Stimulated activated naive CD8-positive, alpha-beta T cell treated with anti-CD3 and anti-CD28 coated beads, Interleukin-15, amount 100 ng/mL, for 72 hours (primary cell): ENCODE results near the gene RAE1.

Experiments used
- ATAC-seq: fragments of 150-1000 bp; cut with Tn5 transposase; 2 replicates; pipeline ENCODE4 v1.10.0; 2021; ENCODE audit warnings: mild to moderate bottlenecking, moderate library complexity
- DNase-seq, 2 donors: peaks; one replicate each; pipeline ENCODE4 v3.0.0; 2021 to 2022
- H3K27ac Mint-ChIP-seq, 2 donors: one replicate each; pipeline ENCODE4 v1.8.0; 2022; ENCODE audit warnings: mild to moderate bottlenecking in 2 of 2, mixed read lengths in 2 of 2, moderate library complexity in 2 of 2
- H3K27me3 Mint-ChIP-seq: one replicate; pipeline ENCODE4 v1.8.0; 2022; ENCODE audit warnings: mixed read lengths
- H3K4me1 Mint-ChIP-seq: one replicate; pipeline ENCODE4 v1.8.0; 2022; ENCODE audit warnings: mild to moderate bottlenecking, mixed read lengths
- H3K4me3 Mint-ChIP-seq, 2 donors: one replicate each; pipeline ENCODE4 v1.8.0; 2022; ENCODE audit warnings: mild to moderate bottlenecking in 2 of 2, mixed read lengths in 2 of 2, moderate library complexity in 1 of 2
- H3K9me3 Mint-ChIP-seq, 2 donors: one replicate each; pipeline ENCODE4 v1.8.0; 2022; ENCODE audit warnings: mixed read lengths in 2 of 2

The RAE1 gene

DNA sequence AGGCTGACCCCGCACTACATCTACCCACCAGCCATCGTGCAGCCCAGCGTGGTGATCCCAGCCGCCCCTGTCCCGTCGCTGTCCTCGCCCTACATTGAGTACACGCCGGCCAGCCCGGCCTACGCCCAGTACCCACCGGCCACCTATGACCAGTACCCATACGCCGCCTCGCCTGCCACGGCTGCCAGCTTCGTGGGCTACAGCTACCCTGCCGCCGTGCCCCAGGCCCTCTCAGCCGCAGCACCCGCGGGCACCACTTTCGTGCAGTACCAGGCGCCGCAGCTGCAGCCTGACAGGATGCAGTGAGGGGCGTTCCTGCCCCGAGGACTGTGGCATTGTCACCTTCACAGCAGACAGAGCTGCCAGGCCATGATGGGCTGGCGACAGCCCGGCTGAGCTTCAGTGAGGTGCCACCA lies 56.5 kb downstream of the RAE1 start:
- no peak for ATAC-seq
- H3K9me3 Mint-ChIP-seq = no peaks in the 10 kb centered on the region
- no peak overlapping the region for H3K4me3 Mint-ChIP-seq
- no peak overlapping the region for H3K27ac Mint-ChIP-seq
- H3K4me1 Mint-ChIP-seq = peaks cover 78% of the 10 kb centered on the region
- DNase-seq = no peak
- no peaks in the 10 kb centered on the region for H3K27me3 Mint-ChIP-seq

DNA sequence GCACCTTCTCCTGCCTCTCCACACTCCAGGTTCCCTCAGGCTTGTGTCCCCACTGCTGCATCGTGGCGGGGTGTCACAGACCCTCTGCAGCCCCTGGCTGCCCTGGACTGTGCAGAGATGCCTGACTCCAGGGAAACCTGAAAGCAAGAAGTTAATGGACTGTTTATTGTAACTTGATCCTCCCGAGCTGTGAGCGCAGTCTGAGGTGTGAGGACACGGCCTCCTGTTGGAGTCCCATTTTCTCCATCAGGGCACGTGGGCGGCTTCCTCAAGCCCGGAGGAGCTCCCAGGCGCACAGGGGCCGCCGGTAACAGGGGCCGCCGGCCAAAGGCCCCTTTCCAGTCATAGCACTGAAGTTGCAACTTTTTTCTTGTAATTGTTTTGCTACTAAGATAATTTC lies 57.1 kb downstream of the RAE1 start:
- Mint-ChIP-seq H3K9me3 (no peaks in the 10 kb centered on the region), H3K4me1 (peaks cover 74% of the 10 kb centered on the region), H3K27ac (no peak overlapping the region), H3K27me3 (no peaks in the 10 kb centered on the region), H3K4me3 (no peak overlapping the region)
- ATAC-seq (no peak), DNase-seq (no peak)

GRCh38 chr20:57408536-57409233 lies 57.6 kb downstream of the RAE1 start:
- Mint-ChIP-seq H3K4me1 (peaks cover 69% of the 10 kb centered on the region), H3K27me3 (no peaks in the 10 kb centered on the region), H3K4me3 (no peak overlapping the region), H3K9me3 (no peaks in the 10 kb centered on the region), H3K27ac (peak overlapping the region in 1 of 2 donors; percentile 63)
- DNase-seq = no peak
- ATAC-seq = no peak

DNA sequence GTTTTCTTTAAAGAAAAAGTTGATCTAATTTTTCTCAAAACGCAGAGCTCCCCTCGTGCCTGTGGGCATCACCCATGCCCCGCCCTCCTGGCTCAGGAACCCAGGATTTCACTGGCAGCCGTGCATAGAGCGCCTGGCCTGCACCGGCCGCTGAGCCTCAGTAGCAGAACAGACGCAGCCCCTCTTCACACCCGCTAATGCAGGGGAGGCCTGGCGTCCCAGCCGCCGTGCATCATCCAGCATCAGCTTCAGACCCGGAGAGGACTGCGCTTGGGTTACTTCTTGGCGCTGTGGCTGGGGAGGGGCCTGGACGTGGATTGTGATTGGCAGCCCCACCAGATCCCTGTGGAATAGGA lies 58.2 kb downstream of the RAE1 start:
- no peak overlapping the region for H3K4me3 Mint-ChIP-seq
- no peaks in the 10 kb centered on the region for H3K9me3 Mint-ChIP-seq
- ATAC-seq (no peak), DNase-seq (no peak)
- H3K27ac Mint-ChIP-seq = peak overlapping the region in 1 of 2 donors; percentile 42
- peaks cover 68% of the 10 kb centered on the region for H3K4me1 Mint-ChIP-seq
- no peaks in the 10 kb centered on the region for H3K27me3 Mint-ChIP-seq

- H3K4me1 Mint-ChIP-seq = peaks cover 64% of the 10 kb centered on the region
- DNase-seq = no peak
- peak overlapping the region in 1 of 2 donors; percentile 82 for H3K27ac Mint-ChIP-seq
- no peak for ATAC-seq
- H3K4me3 Mint-ChIP-seq = peak overlapping the region in 1 of 2 donors; percentile 5
- H3K27me3 Mint-ChIP-seq = no peaks in the 10 kb centered on the region
- no peaks in the 10 kb centered on the region for H3K9me3 Mint-ChIP-seq
These were observed 58.8 kb downstream of the RAE1 start for GRCh38 chr20:57409672-57410397.

DNA sequence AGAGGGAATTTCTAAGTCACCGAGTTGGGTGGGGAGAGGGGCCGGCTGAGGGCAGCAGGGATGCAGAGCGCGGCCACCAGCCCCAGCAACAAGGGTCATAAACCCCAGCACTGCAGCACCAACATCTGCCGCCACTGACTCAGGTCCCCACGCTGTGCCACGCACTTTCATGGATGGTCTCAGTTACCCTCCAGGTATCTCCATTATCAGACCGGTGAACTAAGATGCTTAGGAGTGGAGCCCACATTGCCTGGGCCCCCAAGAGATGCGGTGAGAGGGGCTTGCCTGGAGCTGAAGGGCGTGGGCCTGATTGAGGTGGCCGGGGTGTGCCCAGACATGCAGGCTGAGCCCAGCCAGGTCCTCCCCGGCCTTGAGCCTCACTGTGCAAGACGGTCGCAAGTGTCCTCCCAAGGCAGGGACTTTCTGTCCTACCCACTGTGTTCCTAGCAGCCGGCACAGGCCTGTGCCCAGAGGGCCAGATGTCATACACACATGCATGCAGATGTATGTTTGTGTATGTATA lies 59.4 kb downstream of the RAE1 start:
- H3K4me3 Mint-ChIP-seq = no peak overlapping the region
- H3K27me3 Mint-ChIP-seq = no peaks in the 10 kb centered on the region
- ATAC-seq = no peak
- H3K9me3 Mint-ChIP-seq = no peaks in the 10 kb centered on the region
- H3K4me1 Mint-ChIP-seq = peaks cover 63% of the 10 kb centered on the region
- peak overlapping the region in 1 of 2 donors; percentile 82 for H3K27ac Mint-ChIP-seq
- DNase-seq = no peak

- H3K4me1 Mint-ChIP-seq = peaks cover 66% of the 10 kb centered on the region
These were observed 59.9 kb downstream of the RAE1 start for GRCh38 chr20:57410924-57411323.

GRCh38 chr20:57411406-57412283 lies 60.6 kb downstream of the RAE1 start:
- DNase-seq (no peak), ATAC-seq (peak; percentile 9)
- Mint-ChIP-seq H3K27ac (peak overlapping the region in 1 of 2 donors; percentile 87), H3K4me1 (peaks cover 72% of the 10 kb centered on the region), H3K27me3 (no peaks in the 10 kb centered on the region), H3K4me3 (no peak overlapping the region), H3K9me3 (no peaks in the 10 kb centered on the region)

More at GRCh38 chr20:57410924-57411323, 59.9 kb downstream of the RAE1 start:
- Mint-ChIP-seq H3K27ac (peak overlapping the region in 1 of 2 donors; percentile 0), H3K4me3 (no peak overlapping the region), H3K9me3 (no peaks in the 10 kb centered on the region), H3K27me3 (no peaks in the 10 kb centered on the region)
- DNase-seq = no peak
- no peak for ATAC-seq

DNA sequence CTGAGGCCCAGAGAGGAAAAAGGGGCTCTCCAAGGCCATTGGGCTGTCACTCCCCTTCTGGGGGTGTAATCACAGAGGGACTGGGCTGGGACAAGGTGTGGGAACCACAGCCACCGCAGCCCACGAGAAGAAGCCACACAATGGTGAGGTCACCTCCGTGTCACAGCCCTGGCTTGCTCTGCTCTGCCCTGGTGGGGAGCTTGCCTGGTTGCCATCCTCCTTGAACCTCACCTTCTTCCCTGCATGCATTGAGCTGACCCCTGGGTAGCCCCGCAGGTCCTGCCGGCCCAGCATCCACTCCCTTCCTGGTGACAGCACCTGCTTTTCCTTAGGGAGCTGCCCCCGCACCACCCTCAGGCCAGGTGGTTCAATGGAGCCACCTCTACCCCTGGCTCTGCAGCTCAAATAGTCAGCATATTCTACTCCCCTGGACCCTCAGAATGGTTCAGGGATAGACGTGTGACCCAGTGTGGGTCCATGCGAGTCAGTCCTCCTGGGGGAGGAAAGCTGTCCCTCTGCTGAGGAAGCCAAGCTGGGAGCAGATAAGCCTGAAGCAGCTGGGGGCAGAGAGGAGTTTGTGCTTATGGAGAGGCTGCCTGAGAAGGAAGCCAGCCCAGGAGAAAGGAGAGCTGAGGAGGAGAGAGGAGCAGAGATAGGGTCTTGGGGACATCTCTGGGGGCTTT lies 61.4 kb downstream of the RAE1 start:
- peak; percentile 77 for ATAC-seq
- Mint-ChIP-seq H3K27me3 (no peaks in the 10 kb centered on the region), H3K9me3 (no peaks in the 10 kb centered on the region), H3K4me1 (peaks cover 64% of the 10 kb centered on the region), H3K4me3 (no peak overlapping the region), H3K27ac (peak overlapping the region in 1 of 2 donors; percentile 87)
- peak; percentile 22 to 53 for DNase-seq

DNA sequence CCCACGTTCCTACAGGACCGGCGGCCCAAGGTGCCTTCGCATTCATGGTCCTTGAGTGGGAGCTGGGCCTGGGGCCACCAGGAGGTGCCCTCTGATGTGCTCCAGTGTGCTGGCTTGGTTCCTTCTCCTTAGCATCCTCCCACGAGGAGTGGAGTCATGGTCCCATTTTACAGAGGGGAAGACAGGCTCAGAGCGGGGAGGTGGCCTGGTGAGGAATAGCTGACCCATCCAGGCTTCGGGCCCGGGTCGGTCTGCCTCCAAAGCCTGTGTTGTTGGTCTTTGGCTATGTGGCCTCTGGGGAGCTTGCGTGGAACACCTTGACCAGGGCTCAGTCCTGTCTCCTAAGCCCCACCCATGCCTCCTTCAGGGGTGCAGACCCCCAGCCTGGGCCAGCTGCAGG lies 62.9 kb downstream of the RAE1 start:
- ATAC-seq (no peak), DNase-seq (no peak)
- Mint-ChIP-seq H3K27me3 (no peaks in the 10 kb centered on the region), H3K27ac (no peak overlapping the region), H3K9me3 (no peaks in the 10 kb centered on the region), H3K4me3 (no peak overlapping the region), H3K4me1 (peaks cover 52% of the 10 kb centered on the region)

DNA sequence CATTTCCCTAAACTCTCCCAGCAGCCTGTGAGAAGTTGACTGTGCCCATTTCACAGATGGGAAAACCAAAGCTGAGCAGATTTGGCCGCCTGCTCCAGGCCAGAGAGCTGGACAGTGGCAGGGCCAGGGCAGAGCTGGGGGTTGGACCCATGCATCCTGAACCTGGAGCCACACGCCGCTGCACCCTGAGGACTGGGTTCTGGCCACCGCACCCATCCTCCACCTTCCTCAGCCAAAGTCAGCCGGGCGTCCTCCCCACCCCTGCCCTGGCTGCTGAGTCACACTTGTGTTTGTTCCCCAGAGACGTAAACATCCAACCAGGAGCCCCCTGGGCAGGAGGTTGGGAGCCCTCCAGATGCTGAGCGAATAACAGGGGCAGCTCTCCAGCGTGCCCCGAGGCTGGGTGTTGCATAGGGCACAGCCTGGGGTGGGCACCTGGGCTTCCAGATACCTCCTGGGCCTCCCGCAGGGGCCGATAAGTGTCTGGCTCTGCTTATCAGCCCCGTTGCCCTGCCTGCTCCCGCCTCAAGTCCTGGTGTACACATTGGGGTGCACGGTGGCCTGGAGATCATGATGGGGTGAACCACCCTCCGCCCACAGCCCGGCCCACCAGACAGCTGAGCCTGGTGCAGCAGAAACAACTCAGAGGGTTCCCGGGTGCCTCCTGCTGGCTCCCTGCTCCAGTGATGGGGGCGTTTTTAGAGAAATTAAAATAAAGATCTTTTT lies 64.0 kb downstream of the RAE1 start:
- no peaks in the 10 kb centered on the region for H3K27me3 Mint-ChIP-seq
- no peaks in the 10 kb centered on the region for H3K9me3 Mint-ChIP-seq
- ATAC-seq (no peak), DNase-seq (no peak)
- H3K4me3 Mint-ChIP-seq = no peak overlapping the region
- H3K27ac Mint-ChIP-seq = no peak overlapping the region
- peaks cover 41% of the 10 kb centered on the region for H3K4me1 Mint-ChIP-seq

DNA sequence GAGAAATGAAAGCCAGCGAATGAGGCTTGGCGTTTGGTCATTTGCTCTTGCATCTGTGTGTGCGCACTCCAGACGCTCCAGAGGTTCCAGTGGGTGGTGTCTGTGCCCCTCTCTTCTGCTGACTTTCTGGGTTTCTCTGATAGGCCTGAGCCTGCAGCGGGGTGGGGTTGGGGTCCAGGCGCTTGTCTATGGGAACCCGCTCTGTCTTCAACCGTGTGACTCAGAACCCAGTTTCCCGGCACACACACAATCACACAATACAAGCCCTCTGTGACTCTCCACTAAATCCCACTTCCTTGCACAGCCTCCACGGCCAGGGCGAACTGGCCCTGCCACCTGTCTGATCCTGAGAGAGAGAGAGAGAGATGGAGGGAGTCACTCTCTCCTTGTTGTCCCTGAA lies 64.7 kb downstream of the RAE1 start:
- Mint-ChIP-seq H3K27me3 (no peaks in the 10 kb centered on the region), H3K27ac (no peak overlapping the region), H3K4me3 (no peak overlapping the region), H3K9me3 (no peaks in the 10 kb centered on the region), H3K4me1 (peaks cover 39% of the 10 kb centered on the region)
- DNase-seq (no peak), ATAC-seq (no peak)

DNA sequence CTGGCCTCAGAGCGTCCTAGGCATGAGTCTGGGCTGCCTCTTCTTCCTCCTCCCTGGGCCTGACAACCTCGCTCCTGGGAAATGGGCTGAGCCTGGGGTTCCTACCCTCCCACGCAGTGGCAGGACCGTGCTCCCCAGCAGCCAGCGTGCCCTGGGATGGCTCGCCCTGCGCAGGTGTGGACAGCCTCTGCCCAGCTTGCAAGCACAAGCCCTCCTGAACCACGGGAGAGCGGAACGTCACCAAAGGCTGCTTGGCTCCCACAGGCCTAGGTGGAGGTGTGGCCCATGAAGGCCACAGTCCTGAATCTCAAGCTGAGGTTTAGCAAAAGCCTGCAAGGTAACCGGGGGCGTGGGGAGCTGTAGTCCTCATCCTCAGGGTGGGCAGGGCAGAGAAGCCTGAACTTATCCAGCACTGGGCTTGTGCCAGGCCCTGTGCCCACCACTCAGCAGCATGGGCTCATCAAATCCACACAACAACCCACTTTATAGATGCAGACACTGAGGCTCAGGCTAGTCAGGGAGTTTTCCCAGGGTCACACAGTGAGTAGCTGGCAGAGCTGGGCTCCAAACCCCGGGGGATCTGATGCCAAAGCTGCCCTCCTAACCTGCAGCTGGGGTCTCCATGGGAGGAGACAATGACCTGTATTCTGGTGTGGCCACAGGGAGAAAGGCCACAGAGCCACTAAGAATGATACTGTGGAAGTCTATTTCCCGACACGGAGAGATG lies 65.4 kb downstream of the RAE1 start:
- Mint-ChIP-seq H3K9me3 (no peaks in the 10 kb centered on the region), H3K27me3 (no peaks in the 10 kb centered on the region), H3K4me3 (no peak overlapping the region), H3K27ac (no peak overlapping the region), H3K4me1 (peaks cover 32% of the 10 kb centered on the region)
- DNase-seq = no peak
- ATAC-seq = no peak

DNA sequence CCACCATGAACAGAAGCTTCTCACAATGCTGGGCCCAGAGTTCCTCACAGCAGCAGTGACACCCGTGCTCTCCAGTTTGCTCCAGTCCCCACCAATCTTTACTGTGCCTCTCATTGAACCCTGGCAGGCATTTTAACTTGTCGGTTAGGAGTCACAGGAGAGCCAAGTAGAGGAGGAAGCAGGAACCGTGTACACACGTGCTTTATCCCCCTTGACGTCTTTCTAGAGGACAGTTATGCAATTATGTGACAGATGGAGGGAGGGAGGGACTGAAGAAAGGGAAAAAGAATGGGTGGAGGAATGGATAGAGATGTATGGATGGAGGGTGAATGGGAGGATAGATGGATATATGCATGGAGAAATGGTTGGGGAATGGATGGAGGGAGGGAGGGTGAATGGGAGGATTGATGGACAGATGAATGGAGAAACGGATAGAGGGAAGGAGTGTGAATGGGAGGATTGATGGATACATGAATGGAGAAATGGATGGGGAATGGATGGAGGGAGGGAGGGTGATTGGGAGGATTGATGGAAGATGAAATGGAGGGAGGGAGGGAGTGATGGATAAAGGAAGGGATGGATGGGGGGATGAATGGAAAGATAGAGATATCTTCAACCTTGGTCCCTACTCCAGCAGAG lies 66.1 kb downstream of the RAE1 start:
- H3K27me3 Mint-ChIP-seq = no peaks in the 10 kb centered on the region
- no peak for ATAC-seq
- H3K4me3 Mint-ChIP-seq = no peak overlapping the region
- peaks cover 27% of the 10 kb centered on the region for H3K4me1 Mint-ChIP-seq
- no peak for DNase-seq
- H3K9me3 Mint-ChIP-seq = no peaks in the 10 kb centered on the region
- H3K27ac Mint-ChIP-seq = peak overlapping the region in 1 of 2 donors; percentile 35
